Thyroid gland (tissue), 4 donors: Measurements from ENCODE around the gene RASGRF1.

Experiments used
- CTCF ChIP-seq, 6 experiments: fragments of 200-600 bp in 3 of 6; fragments of 450-650 bp in 3 of 6; sonication (generic) in 3 of 6; IDR thresholded peaks; one replicate each; pipeline ENCODE4 v1.5.1; 2016 to 2019; ENCODE audit warnings: antibody characterized with exemption in 6 of 6, mild to moderate bottlenecking in 2 of 6, inconsistent platforms in 1 of 6, moderate library complexity in 1 of 6
- POLR2A ChIP-seq, 2 donors: fragments of 450-650 bp; IDR thresholded peaks; one replicate each; pipeline ENCODE4 v1.6.1; 2017; ENCODE audit warnings: antibody characterized with exemption in 2 of 2, mild to moderate bottlenecking in 2 of 2, moderate library complexity in 1 of 2

- TF ChIP-seq CTCF (IDR thresholded peaks at IDR 0.05): no peak
- TF ChIP-seq POLR2A (IDR thresholded peaks at IDR 0.05): no peak
Measured at GRCh38 chr15:79030470-79030869, 60.1 kb downstream of the RASGRF1 start.
